Sigmoid colon (tissue), 4 donors: ENCODE measurements around the gene MRPL55.

Experiments used
- CTCF ChIP-seq, 4 experiments: fragments of 450-650 bp in 3 of 4; fragments of 200-600 bp in 1 of 4; IDR thresholded peaks; one replicate each; pipeline ENCODE4 v1.5.1; 2016 to 2019; ENCODE audit warnings: antibody characterized with exemption in 4 of 4, mild to moderate bottlenecking in 3 of 4, moderate library complexity in 2 of 4
- EP300 ChIP-seq, 4 donors: sonication (generic); formaldehyde crosslinking; IDR thresholded peaks; one replicate each; pipeline ENCODE4 v1.6.1; 2017; ENCODE audit warnings: antibody characterized with exemption in 4 of 4
- POLR2A ChIP-seq, 2 donors: fragments of 450-650 bp; IDR thresholded peaks; one replicate each; pipeline ENCODE4 v1.6.1; 2016; ENCODE audit warnings: antibody characterized with exemption in 2 of 2, mild to moderate bottlenecking in 2 of 2, moderate library complexity in 2 of 2
- POLR2AphosphoS5 ChIP-seq, 4 donors: sonication (generic); formaldehyde crosslinking; IDR thresholded peaks; one replicate each; pipeline ENCODE4 v1.6.1; 2017; ENCODE audit warnings: antibody characterized with exemption in 4 of 4

- TF ChIP-seq EP300 (IDR thresholded peaks at IDR 0.05) (no peak), CTCF (IDR thresholded peaks at IDR 0.05) (no peak), POLR2A (IDR thresholded peaks at IDR 0.05) (no peak), POLR2AphosphoS5 (IDR thresholded peaks at IDR 0.05) (no peak)
Observed at GRCh38 chr1:228066416-228066815, 42.7 kb downstream of the MRPL55 start.
